ENCODE results near the gene EIF2S3B.
"Not testable (repeated sequence)": the region's sequence is repeated elsewhere in the genome, so short reads cannot be mapped to it uniquely, and the experiment has no call there.

EIF2S3B gene

GRCh38 chr12:10505620-10506019 is at the start of gene EIF2S3B:
Gene EIF2S3B (plus strand): TSS chr12:10505890. CDS start chr12:10505903, 13 bp downstream.
- Mint-ChIP-seq H3K27ac (no peak within 1 kb of the TSS), H3K4me1 (no peaks in the 10 kb centered on the region), H3K36me3 (no peaks in the 10 kb centered on the region), H3K4me3 (no peak within 1 kb of the TSS), H3K27me3 (peaks cover 9 to 22% of the 10 kb centered on the region in 2 donors), H3K9me3 (no peaks in the 10 kb centered on the region)
- ATAC-seq (replicated peaks), result no peak
- no peak for DNase-seq

DNA sequence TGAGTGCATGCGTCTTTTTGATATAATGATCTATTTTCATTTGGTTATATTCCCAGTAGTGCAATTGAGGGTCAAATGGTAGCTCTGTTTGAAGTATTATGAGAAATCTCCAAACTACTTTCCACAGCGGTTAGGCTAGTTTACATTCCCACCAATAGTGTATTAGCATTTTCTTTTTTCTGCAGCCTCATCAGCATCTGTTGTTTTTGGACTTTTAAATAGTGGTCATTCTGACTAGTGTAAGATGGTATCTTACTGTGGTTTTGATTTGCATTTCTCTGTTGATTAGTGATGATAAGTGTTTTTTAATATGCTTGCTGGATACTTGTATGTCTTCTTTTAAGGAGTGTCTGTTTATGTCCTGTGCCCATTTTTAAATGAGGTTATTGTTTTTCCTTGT is 48.8 kb upstream of the EIF2S3B start:
- Mint-ChIP-seq H3K4me3 (no peak overlapping the region), H3K36me3 (no peaks in the 10 kb centered on the region), H3K9me3 (peaks cover 25 to 28% of the 10 kb centered on the region in 2 donors), H3K27me3 (peaks cover 3 to 4% of the 10 kb centered on the region in 2 donors), H3K4me1 (peaks cover 0 to 3% of the 10 kb centered on the region in 2 donors), H3K27ac (no peak overlapping the region)
- ATAC-seq (replicated peaks) (no peak), DNase-seq (no peak)

- no peak overlapping the region for H3K4me3 Mint-ChIP-seq
- peaks cover 10 to 11% of the 10 kb centered on the region in 2 donors for H3K27me3 Mint-ChIP-seq
- H3K36me3 Mint-ChIP-seq, result no peaks in the 10 kb centered on the region
- ATAC-seq (replicated peaks), result no peak
- H3K27ac Mint-ChIP-seq, result no peak overlapping the region
- H3K4me1 Mint-ChIP-seq, result peaks cover 0 to 4% of the 10 kb centered on the region in 2 donors
- no peak for DNase-seq
- H3K9me3 Mint-ChIP-seq, result peaks cover 27 to 28% of the 10 kb centered on the region in 2 donors
These were observed 47.9 kb upstream of the EIF2S3B start for GRCh38 chr12:10457760-10458159.

- no peak overlapping the region for H3K27ac Mint-ChIP-seq
- H3K9me3 Mint-ChIP-seq, result peaks cover 0 to 5% of the 10 kb centered on the region in 2 donors
- ATAC-seq (replicated peaks), result no peak
- peaks cover 52 to 57% of the 10 kb centered on the region in 2 donors for H3K27me3 Mint-ChIP-seq
- no peak for DNase-seq
- peaks cover 10 to 19% of the 10 kb centered on the region in 2 donors for H3K4me1 Mint-ChIP-seq
- H3K36me3 Mint-ChIP-seq, result no peaks in the 10 kb centered on the region
- no peak overlapping the region for H3K4me3 Mint-ChIP-seq
These were observed 39.4 kb upstream of the EIF2S3B start for GRCh38 chr12:10466311-10466710.

GRCh38 chr12:10469701-10470100 is 36.0 kb upstream of the EIF2S3B start:
- ATAC-seq (replicated peaks), result peak; percentile 100
- Mint-ChIP-seq H3K27ac (peak overlapping the region; percentile 14), H3K4me1 (peaks cover 10 to 15% of the 10 kb centered on the region in 2 donors), H3K4me3 (no peak overlapping the region), H3K9me3 (peaks cover 3 to 6% of the 10 kb centered on the region in 2 donors), H3K27me3 (peaks cover 26 to 34% of the 10 kb centered on the region in 2 donors), H3K36me3 (no peaks in the 10 kb centered on the region)
- peak; percentile 37 for DNase-seq

- not testable (repeated sequence) for DNase-seq; H3K4me3 Mint-ChIP-seq; H3K27ac Mint-ChIP-seq; H3K36me3 Mint-ChIP-seq; H3K9me3 Mint-ChIP-seq; ATAC-seq (replicated peaks)
- peaks cover 21 to 22% of the 10 kb centered on the region in 2 donors for H3K27me3 Mint-ChIP-seq
- H3K4me1 Mint-ChIP-seq, result peaks cover 10 to 15% of the 10 kb centered on the region in 2 donors
These were observed 32.9 kb upstream of the EIF2S3B start for GRCh38 chr12:10472808-10473207.

DNA sequence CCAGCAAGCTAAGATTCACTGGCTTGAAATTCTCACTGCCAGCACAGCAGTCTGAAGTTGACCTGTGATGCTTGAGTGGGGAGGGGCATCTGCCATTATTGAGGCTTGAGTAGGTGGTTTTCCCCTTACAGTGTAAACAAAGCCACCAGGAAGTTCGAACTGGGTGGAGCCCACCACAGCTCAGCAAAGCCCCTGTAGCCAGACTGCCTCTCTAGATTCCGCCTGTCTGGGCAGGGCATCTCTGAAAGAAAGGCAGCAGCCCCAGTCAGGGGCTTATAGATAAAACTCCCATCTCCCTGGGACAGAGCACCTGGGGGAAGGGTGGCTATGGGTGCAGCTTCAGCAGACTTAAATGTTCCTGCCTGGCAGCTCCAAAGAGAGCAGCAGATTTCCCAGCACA is 23.8 kb upstream of the EIF2S3B start:
- DNase-seq; H3K4me3 Mint-ChIP-seq; H3K9me3 Mint-ChIP-seq; H3K27ac Mint-ChIP-seq; ATAC-seq (replicated peaks); H3K36me3 Mint-ChIP-seq: not testable (repeated sequence)
- peaks cover 28 to 37% of the 10 kb centered on the region in 2 donors for H3K27me3 Mint-ChIP-seq
- H3K4me1 Mint-ChIP-seq, result peaks cover 0 to 13% of the 10 kb centered on the region in 2 donors

GRCh38 chr12:10487328-10487727 is 18.4 kb upstream of the EIF2S3B start:
- peaks cover 7 to 10% of the 10 kb centered on the region in 2 donors for H3K9me3 Mint-ChIP-seq
- H3K27ac Mint-ChIP-seq, result not testable (repeated sequence)

DNA sequence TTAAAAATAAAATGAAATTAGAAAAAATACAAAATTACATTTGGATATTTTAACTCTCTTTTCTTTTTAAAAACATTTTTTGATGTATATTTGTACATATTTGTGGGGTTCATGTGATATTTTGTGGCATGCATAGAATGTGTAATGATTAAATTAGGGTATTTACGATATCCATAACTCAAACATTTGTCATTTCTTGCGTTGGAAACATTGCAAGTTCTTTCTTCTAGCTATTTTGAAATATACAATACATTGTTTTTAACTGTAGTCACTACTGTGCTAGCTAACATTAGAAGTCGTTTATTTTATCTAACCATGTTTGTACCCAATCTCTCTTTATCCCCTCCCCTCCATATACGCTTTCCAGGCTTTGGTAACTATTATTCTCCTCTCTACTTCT is 13.9 kb upstream of the EIF2S3B start:
- Mint-ChIP-seq H3K4me3 (no peak overlapping the region), H3K9me3 (peaks cover 5 to 8% of the 10 kb centered on the region in 2 donors), H3K27me3 (peaks cover 21 to 22% of the 10 kb centered on the region in 2 donors), H3K4me1 (no peaks in the 10 kb centered on the region), H3K27ac (no peak overlapping the region), H3K36me3 (peaks cover 0 to 2% of the 10 kb centered on the region in 2 donors)
- no peak for DNase-seq
- ATAC-seq (replicated peaks), result no peak

More at GRCh38 chr12:10487328-10487727, 18.4 kb upstream of the EIF2S3B start:
- not testable (repeated sequence) for ATAC-seq (replicated peaks); DNase-seq; H3K4me3 Mint-ChIP-seq; H3K36me3 Mint-ChIP-seq; H3K4me1 Mint-ChIP-seq
- peaks cover 19 to 25% of the 10 kb centered on the region in 2 donors for H3K27me3 Mint-ChIP-seq

- no peaks in the 10 kb centered on the region for H3K9me3 Mint-ChIP-seq
- no peak for ATAC-seq (replicated peaks)
- H3K4me1 Mint-ChIP-seq, result peaks cover 0 to 2% of the 10 kb centered on the region in 2 donors
- no peak overlapping the region for H3K4me3 Mint-ChIP-seq
- no peak for DNase-seq
- H3K27me3 Mint-ChIP-seq, result peaks cover 14 to 25% of the 10 kb centered on the region in 2 donors
- no peak overlapping the region for H3K27ac Mint-ChIP-seq
- H3K36me3 Mint-ChIP-seq, result no peaks in the 10 kb centered on the region
These were observed 8.1 kb upstream of the EIF2S3B start for GRCh38 chr12:10497602-10498001.

DNA sequence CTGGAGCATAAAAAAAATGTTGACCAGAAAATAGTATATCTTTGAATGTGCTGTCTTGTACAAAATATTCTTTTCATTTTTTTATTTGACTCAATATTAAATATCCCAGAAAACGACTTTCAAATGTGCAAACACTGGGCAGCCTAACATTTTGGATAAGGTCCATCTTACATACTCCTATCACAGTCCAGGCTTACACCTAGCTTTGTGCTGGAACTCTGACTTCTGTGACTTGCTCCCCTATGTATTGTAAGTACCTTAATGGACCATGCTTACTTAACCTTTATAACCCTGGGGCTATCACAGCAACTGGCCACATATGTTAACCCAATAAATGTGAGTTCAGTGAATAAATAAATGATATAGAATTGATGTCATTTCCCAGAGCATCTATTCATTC is 7.6 kb upstream of the EIF2S3B start:
- Mint-ChIP-seq H3K36me3 (no peaks in the 10 kb centered on the region), H3K27ac (no peak overlapping the region), H3K4me3 (no peak overlapping the region), H3K9me3 (no peaks in the 10 kb centered on the region), H3K4me1 (peaks cover 0 to 2% of the 10 kb centered on the region in 2 donors), H3K27me3 (peaks cover 14 to 28% of the 10 kb centered on the region in 2 donors)
- ATAC-seq (replicated peaks) (no peak), DNase-seq (no peak)

GRCh38 chr12:10501030-10501429 is 4.7 kb upstream of the EIF2S3B start:
- H3K4me1 Mint-ChIP-seq, result peaks cover 0 to 2% of the 10 kb centered on the region in 2 donors
- no peaks in the 10 kb centered on the region for H3K36me3 Mint-ChIP-seq
- no peak for ATAC-seq (replicated peaks)
- no peaks in the 10 kb centered on the region for H3K9me3 Mint-ChIP-seq
- H3K4me3 Mint-ChIP-seq, result no peak overlapping the region
- DNase-seq, result no peak
- no peak overlapping the region for H3K27ac Mint-ChIP-seq
- H3K27me3 Mint-ChIP-seq, result peaks cover under 1 to 15% of the 10 kb centered on the region in 2 donors

GRCh38 chr12:10503460-10503859 is 2.2 kb upstream of the EIF2S3B start:
- DNase-seq, result no peak
- no peaks in the 10 kb centered on the region for H3K9me3 Mint-ChIP-seq
- H3K4me1 Mint-ChIP-seq, result peaks cover 0 to 2% of the 10 kb centered on the region in 2 donors
- no peak overlapping the region for H3K4me3 Mint-ChIP-seq
- peaks cover 9 to 17% of the 10 kb centered on the region in 2 donors for H3K27me3 Mint-ChIP-seq
- ATAC-seq (replicated peaks), result no peak
- H3K36me3 Mint-ChIP-seq, result no peaks in the 10 kb centered on the region
- H3K27ac Mint-ChIP-seq, result no peak overlapping the region

DNA sequence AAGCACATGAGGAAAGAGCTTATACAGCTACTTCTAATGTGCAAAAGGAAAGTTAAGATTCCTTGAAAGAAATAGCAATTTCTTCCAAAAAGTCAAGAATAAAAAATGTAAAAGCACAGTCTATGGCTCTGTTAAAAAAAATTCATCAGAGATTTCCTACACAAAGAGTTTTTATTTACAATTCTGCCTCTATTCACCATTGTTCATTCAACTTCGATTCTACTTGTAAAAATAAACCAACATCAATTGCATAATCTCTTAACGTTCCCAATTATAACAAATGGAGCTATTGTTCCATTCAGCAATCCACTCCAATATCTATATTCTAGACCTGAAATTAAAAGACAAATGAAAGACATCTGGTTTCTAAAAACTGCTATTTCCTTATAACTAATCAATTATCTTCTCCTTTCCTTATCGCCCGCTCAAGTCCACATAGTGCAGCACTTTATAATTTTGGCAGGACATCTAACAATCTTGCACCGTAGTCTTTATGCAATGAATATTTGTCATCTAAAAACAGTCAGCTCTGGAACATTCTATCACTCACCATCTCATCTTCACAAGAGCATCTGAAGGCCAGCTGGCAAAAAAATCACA is 6.2 kb downstream of the EIF2S3B start:
- no peak for ATAC-seq (replicated peaks)
- H3K9me3 Mint-ChIP-seq, result no peaks in the 10 kb centered on the region
- no peaks in the 10 kb centered on the region for H3K36me3 Mint-ChIP-seq
- H3K4me3 Mint-ChIP-seq, result no peak overlapping the region
- DNase-seq, result no peak
- no peak overlapping the region for H3K27ac Mint-ChIP-seq
- H3K27me3 Mint-ChIP-seq, result peaks cover under 1 to 19% of the 10 kb centered on the region in 2 donors
- no peaks in the 10 kb centered on the region for H3K4me1 Mint-ChIP-seq

- Mint-ChIP-seq H3K36me3 (no peaks in the 10 kb centered on the region), H3K4me1 (no peaks in the 10 kb centered on the region), H3K4me3 (no peak overlapping the region), H3K9me3 (no peaks in the 10 kb centered on the region), H3K27ac (no peak overlapping the region), H3K27me3 (peaks cover 0 to 18% of the 10 kb centered on the region in 2 donors)
- ATAC-seq (replicated peaks), result no peak
- no peak for DNase-seq
These were observed 7.1 kb downstream of the EIF2S3B start for GRCh38 chr12:10512798-10513197.

All from stimulated activated naive B cell treated with anti-CD40 and anti-IgM and Interleukin-4, amounts not matched to agents 10 μg/mL and 1 μg/mL and 100 μg/mL, for 72 hours (primary cell).